GM21737 (cell line): Measurements from ENCODE around the gene F2.
A peak's percentile ranks its signal among the peaks of the same experiment; 100 is the strongest.
"Not testable (repeated sequence)": the region's sequence is repeated elsewhere in the genome, so short reads cannot be mapped to it uniquely, and the experiment has no call there.

Experiments used
- ATAC-seq: cut with Tn5 transposase; IDR thresholded peaks from one replicate; pipeline ENCODE4 v1.9.1; 2021; ENCODE audit warnings: mild to moderate bottlenecking, moderate library complexity; ENCODE audit not compliant: unreplicated experiment

The F2 gene

GRCh38 chr11:46684367-46684766, 34.6 kb upstream of the F2 start:
- ATAC-seq = no peak

- ATAC-seq = no peak
Observed at GRCh38 chr11:46686886-46687795, 31.9 kb upstream of the F2 start.

- no peak for ATAC-seq
Observed at GRCh38 chr11:46690702-46691101, 28.3 kb upstream of the F2 start.

GRCh38 chr11:46692450-46692849, 26.6 kb upstream of the F2 start:
- no peak for ATAC-seq

- no peak for ATAC-seq
Observed at GRCh38 chr11:46693597-46694012, 25.4 kb upstream of the F2 start.

- no peak for ATAC-seq
Observed at GRCh38 chr11:46694072-46694471, 24.9 kb upstream of the F2 start.

- no peak for ATAC-seq
Observed at GRCh38 chr11:46694607-46695006, 24.4 kb upstream of the F2 start.

- ATAC-seq = no peak
Observed at GRCh38 chr11:46695345-46696211, 23.4 kb upstream of the F2 start.

GRCh38 chr11:46696212-46696558, 22.8 kb upstream of the F2 start:
- no peak for ATAC-seq

GRCh38 chr11:46697303-46697702, 21.7 kb upstream of the F2 start:
- ATAC-seq = no peak

- no peak for ATAC-seq
Observed at GRCh38 chr11:46697723-46698122, 21.3 kb upstream of the F2 start.

- no peak for ATAC-seq
Observed at GRCh38 chr11:46698597-46698996, 20.4 kb upstream of the F2 start.

GRCh38 chr11:46700241-46701077, 18.6 kb upstream of the F2 start, which contains the start of the genes ARHGAP1 and ZNF408:
TSS of gene ARHGAP1 (minus strand) at chr11:46700619. CDS start at chr11:46696107, 4,512 bp downstream.
TSS of gene ZNF408 (plus strand) at chr11:46701031. CDS start at chr11:46701048, 17 bp downstream.
- ATAC-seq = peak; percentile 88

GRCh38 chr11:46701078-46701654, 17.8 kb upstream of the F2 start:
- peak; percentile 2 for ATAC-seq

GRCh38 chr11:46705070-46705688, 13.8 kb upstream of the F2 start:
- no peak for ATAC-seq

- no peak for ATAC-seq
Observed at GRCh38 chr11:46706886-46707285, 12.1 kb upstream of the F2 start.

- ATAC-seq = not testable (repeated sequence)
Observed at GRCh38 chr11:46709351-46709750, 9.7 kb upstream of the F2 start.

- ATAC-seq = no peak
Observed at GRCh38 chr11:46710821-46711269, 8.2 kb upstream of the F2 start.

- ATAC-seq = no peak
Observed at GRCh38 chr11:46711303-46711702, 7.7 kb upstream of the F2 start.
